ENCODE results near the gene CDC14A.

DNA sequence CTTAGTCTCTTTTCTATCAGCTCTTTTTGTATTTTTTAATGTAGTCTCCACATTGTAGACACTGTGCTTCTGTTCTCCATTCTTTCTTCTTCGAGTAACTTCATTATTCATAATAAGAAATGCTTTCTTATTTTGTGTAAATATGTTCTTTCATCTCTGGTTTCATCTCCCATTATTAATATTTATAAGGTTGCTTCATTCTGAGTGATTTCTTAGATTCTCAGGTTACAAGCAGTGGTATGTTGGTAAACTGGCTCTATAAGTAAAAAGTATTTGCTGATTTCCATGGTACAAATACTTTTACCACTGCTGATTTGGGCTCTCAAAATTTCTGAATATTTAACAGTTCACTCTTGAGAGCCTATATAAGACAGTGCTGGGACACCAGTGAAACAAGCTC, 81.3 kb downstream of the CDC14A start:
- TF ChIP-seq POLR2AphosphoS5 (IDR thresholded peaks at IDR 0.05; ENCODE audit: low read depth, low read length), result no peak
- no peak for TF ChIP-seq POLR2A (IDR thresholded peaks at IDR 0.05; ENCODE audit: low read depth, low read length)

Data from GM12891 (cell line).